Measurements from ENCODE around the gene WDR90.

- TF ChIP-seq CTCF (IDR thresholded peaks at IDR 0.05) (no peak), POLR2A (IDR thresholded peaks at IDR 0.05) (no peak)
Measured at GRCh38 chr16:629833-630248, 19.3 kb upstream of the WDR90 start.

Data from body of pancreas (tissue), 4 donors.